ENCODE data around the gene CBFA2T3.

DNA sequence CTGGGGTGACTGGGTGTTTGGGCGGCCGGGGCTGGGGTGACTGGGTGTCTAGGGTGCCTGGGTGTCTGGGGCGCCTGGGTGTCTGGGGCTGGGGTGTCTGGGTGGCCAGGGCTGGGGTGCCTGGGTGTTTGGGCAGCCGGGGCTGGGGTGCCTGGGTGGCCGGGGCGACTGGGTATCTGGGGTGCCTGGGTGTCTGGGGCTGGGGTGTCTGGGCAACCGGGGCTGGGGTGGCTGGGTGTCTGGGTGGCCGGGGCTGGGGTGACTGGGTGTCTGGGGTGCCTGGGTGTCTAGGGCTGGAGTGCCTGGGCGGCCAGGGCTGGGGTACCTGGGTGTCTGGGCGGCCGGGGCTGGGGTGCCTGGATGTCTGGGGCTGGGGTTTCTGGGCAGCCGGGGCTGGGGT, 151.9 kb downstream of the CBFA2T3 start:
- TF ChIP-seq IKZF3 (tag by site-specific recombination; IDR thresholded peaks at IDR 0.05) (no peak), ZNF140 (tag by site-specific recombination; IDR thresholded peaks at IDR 0.05) (no peak), HOXC10 (CRISPR knock-in tag; IDR thresholded peaks at IDR 0.05) (no peak), SALL2 (tag by site-specific recombination; IDR thresholded peaks at IDR 0.05; ENCODE audit: borderline replicate concordance) (no peak), MYNN (tag by site-specific recombination; IDR thresholded peaks at IDR 0.05; ENCODE audit: borderline replicate concordance) (no peak), ZNF214 (tag by site-specific recombination; IDR thresholded peaks at IDR 0.05; ENCODE audit: borderline replicate concordance) (no peak), ZNF175 (tag by site-specific recombination; IDR thresholded peaks at IDR 0.05) (no peak), KLF16 (tag by site-specific recombination; IDR thresholded peaks at IDR 0.05) (no peak), ZNF548 (tag by site-specific recombination; IDR thresholded peaks at IDR 0.05) (no peak), ZNF473 (tag by site-specific recombination; IDR thresholded peaks at IDR 0.05) (no peak)
- TF ChIP-seq, protein P1, sequence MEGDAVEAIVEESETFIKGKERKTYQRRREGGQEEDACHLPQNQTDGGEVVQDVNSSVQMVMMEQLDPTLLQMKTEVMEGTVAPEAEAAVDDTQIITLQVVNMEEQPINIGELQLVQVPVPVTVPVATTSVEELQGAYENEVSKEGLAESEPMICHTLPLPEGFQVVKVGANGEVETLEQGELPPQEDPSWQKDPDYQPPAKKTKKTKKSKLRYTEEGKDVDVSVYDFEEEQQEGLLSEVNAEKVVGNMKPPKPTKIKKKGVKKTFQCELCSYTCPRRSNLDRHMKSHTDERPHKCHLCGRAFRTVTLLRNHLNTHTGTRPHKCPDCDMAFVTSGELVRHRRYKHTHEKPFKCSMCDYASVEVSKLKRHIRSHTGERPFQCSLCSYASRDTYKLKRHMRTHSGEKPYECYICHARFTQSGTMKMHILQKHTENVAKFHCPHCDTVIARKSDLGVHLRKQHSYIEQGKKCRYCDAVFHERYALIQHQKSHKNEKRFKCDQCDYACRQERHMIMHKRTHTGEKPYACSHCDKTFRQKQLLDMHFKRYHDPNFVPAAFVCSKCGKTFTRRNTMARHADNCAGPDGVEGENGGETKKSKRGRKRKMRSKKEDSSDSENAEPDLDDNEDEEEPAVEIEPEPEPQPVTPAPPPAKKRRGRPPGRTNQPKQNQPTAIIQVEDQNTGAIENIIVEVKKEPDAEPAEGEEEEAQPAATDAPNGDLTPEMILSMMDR (tag by site-specific recombination; IDR thresholded peaks at IDR 0.05), result no peak

Data from HEK293 (cell line).